H9 (cell line): ENCODE measurements around the gene SCRN2. TPM values are rescaled to one million over a fixed set of nuclear protein-coding genes. Genes with fewer than 3 reads are reported as not detected.

Experiments used
- DNase-seq: peaks from one replicate; pipeline ENCODE4 v3.0.0-alpha.2; 2017
- H2AFZ ChIP-seq: one replicate; pipeline ENCODE4 v1.6.1; 2013; ENCODE audit warnings: mild to moderate bottlenecking, low read length, control low read depth, moderate library complexity
- H2AK5ac ChIP-seq: 2 replicates; pipeline ENCODE4 v1.6.1; 2013; ENCODE audit warnings: low read length, control low read depth, mixed read lengths; ENCODE audit not compliant: insufficient read length
- H2BK120ac ChIP-seq: one replicate; pipeline ENCODE4 v1.6.1; 2013; ENCODE audit warnings: low read depth, mild to moderate bottlenecking, low read length, control low read depth, inconsistent platforms; ENCODE audit not compliant: poor library complexity, severe bottlenecking
- H2BK12ac ChIP-seq: 2 replicates; pipeline ENCODE4 v1.6.1; 2013; ENCODE audit warnings: low read length, control low read depth, mixed read lengths, low read depth; ENCODE audit not compliant: insufficient read length
- H2BK15ac ChIP-seq: 2 replicates; pipeline ENCODE4 v1.6.1; 2013; ENCODE audit warnings: low read depth, low read length, control low read depth
- H2BK20ac ChIP-seq: one replicate; pipeline ENCODE4 v1.6.1; 2013; ENCODE audit warnings: low read depth, mild to moderate bottlenecking, low read length, control low read depth, inconsistent platforms; ENCODE audit not compliant: poor library complexity, severe bottlenecking
- H2BK5ac ChIP-seq: 2 replicates; pipeline ENCODE4 v1.6.1; 2013; ENCODE audit warnings: low read length, control low read depth, mixed read lengths; ENCODE audit not compliant: insufficient read length
- H3K14ac ChIP-seq: 2 replicates; pipeline ENCODE4 v1.6.1; 2013; ENCODE audit warnings: low read length, control low read depth; ENCODE audit not compliant: insufficient read depth
- H3K18ac ChIP-seq: 2 replicates; pipeline ENCODE4 v1.6.1; 2013; ENCODE audit warnings: low read depth, mild to moderate bottlenecking, mixed read lengths, low read length, control low read depth; ENCODE audit not compliant: insufficient read length
- H3K23ac ChIP-seq: 2 replicates; pipeline ENCODE4 v1.6.1; 2013; ENCODE audit warnings: low read length, control low read depth, mixed read lengths, low read depth; ENCODE audit not compliant: insufficient read length
- H3K23me2 ChIP-seq: 2 replicates; pipeline ENCODE4 v1.6.1; 2013; ENCODE audit warnings: low read depth, mild to moderate bottlenecking, mixed read lengths, low read length, control low read depth; ENCODE audit not compliant: insufficient read length, poor library complexity, severe bottlenecking
- H3K27ac ChIP-seq: 2 replicates; pipeline ENCODE4 v1.5.1; 2013; ENCODE audit warnings: low read length, control low read depth, mixed read lengths, low read depth; ENCODE audit not compliant: insufficient read length
- H3K27me3 ChIP-seq: 2 replicates; pipeline ENCODE4 v1.6.1; 2013; ENCODE audit warnings: low read length, control low read depth, inconsistent platforms; ENCODE audit not compliant: insufficient read depth
- H3K4ac ChIP-seq: 2 replicates; pipeline ENCODE4 v1.6.1; 2013; ENCODE audit warnings: low read depth, mild to moderate bottlenecking, control low read depth, inconsistent platforms, low read length, moderate library complexity
- H3K4me1 ChIP-seq: 2 replicates; pipeline ENCODE4 v1.6.1; 2013; ENCODE audit warnings: low read length, control low read depth, inconsistent platforms; ENCODE audit not compliant: insufficient read depth
- H3K4me2 ChIP-seq: 2 replicates; pipeline ENCODE4 v1.6.1; 2013; ENCODE audit warnings: low read length, control low read depth, mixed read lengths; ENCODE audit not compliant: insufficient read length, insufficient read depth
- H3K56ac ChIP-seq: 2 replicates; pipeline ENCODE4 v1.6.1; 2013; ENCODE audit warnings: low read depth, mild to moderate bottlenecking, mixed read lengths, low read length, control low read depth; ENCODE audit not compliant: insufficient read length
- H3K79me1 ChIP-seq: 2 replicates; pipeline ENCODE4 v1.6.1; 2013; ENCODE audit warnings: low read depth, mild to moderate bottlenecking, moderate library complexity, low read length, control low read depth, inconsistent platforms; ENCODE audit not compliant: insufficient read depth, poor library complexity, severe bottlenecking
- H3K79me2 ChIP-seq: 2 replicates; pipeline ENCODE4 v1.6.1; 2013; ENCODE audit warnings: low read length, control low read depth, inconsistent platforms; ENCODE audit not compliant: insufficient read depth
- H3K9ac ChIP-seq: 2 replicates; pipeline ENCODE4 v1.6.1; 2013; ENCODE audit warnings: low read length, control low read depth, mixed read lengths; ENCODE audit not compliant: insufficient read length; ENCODE audit errors: extremely low read depth
- H3K9me3 ChIP-seq: one replicate; pipeline ENCODE4 v1.6.1; 2013; ENCODE audit warnings: low read depth, low read length, inconsistent platforms; ENCODE audit not compliant: control insufficient read depth
- H3T11ph ChIP-seq: one replicate; pipeline ENCODE4 v1.6.1; 2013; ENCODE audit warnings: mild to moderate bottlenecking, low read length, control low read depth, inconsistent platforms
- H4K20me1 ChIP-seq: one replicate; pipeline ENCODE4 v1.6.1; 2013; ENCODE audit not compliant: control insufficient read depth, insufficient read length, insufficient read depth
- H4K5ac ChIP-seq: 2 replicates; pipeline ENCODE4 v1.6.1; 2013; ENCODE audit warnings: low read depth, mild to moderate bottlenecking, mixed read lengths, low read length, control low read depth; ENCODE audit not compliant: insufficient read length
- H4K8ac ChIP-seq: replicated peaks from 2 replicates; pipeline ENCODE4 v1.6.1; 2013; ENCODE audit warnings: low read length, control low read depth, mixed read lengths, low read depth; ENCODE audit not compliant: insufficient read length
- H4K91ac ChIP-seq: 2 replicates; pipeline ENCODE4 v1.6.1; 2013; ENCODE audit warnings: low read depth, mild to moderate bottlenecking, moderate library complexity, mixed read lengths, low read length, control low read depth; ENCODE audit not compliant: insufficient read length
- H3K27ac Mint-ChIP-seq, 3 experiments: 2 replicates in 2 of 3; 3 replicates in 1 of 3; pipeline ENCODE4 v1.8.0; 2020 to 2021; ENCODE audit warnings: mixed read lengths in 3 of 3, mild to moderate bottlenecking in 1 of 3, moderate library complexity in 1 of 3
- H3K27me3 Mint-ChIP-seq: 2 replicates; pipeline ENCODE4 v1.8.0; 2021; ENCODE audit warnings: low read depth, mild to moderate bottlenecking, moderate library complexity, mixed read lengths
- H3K36me3 Mint-ChIP-seq, 3 experiments: 2 replicates in 2 of 3; 3 replicates in 1 of 3; pipeline ENCODE4 v1.8.0; 2020 to 2021; ENCODE audit warnings: low read depth in 3 of 3, mixed read lengths in 3 of 3; ENCODE audit not compliant: insufficient read depth in 1 of 3
- H3K4me1 Mint-ChIP-seq, 2 experiments: 2 replicates each; pipeline ENCODE4 v1.8.0; 2020; ENCODE audit warnings: mixed read lengths in 2 of 2
- H3K4me3 Mint-ChIP-seq, 2 experiments: 2 replicates in 1 of 2; 3 replicates in 1 of 2; pipeline ENCODE4 v1.8.0; 2020 to 2021; ENCODE audit warnings: mild to moderate bottlenecking in 2 of 2, mixed read lengths in 2 of 2, moderate library complexity in 1 of 2
- H3K9me3 Mint-ChIP-seq, 2 experiments: 2 replicates in 1 of 2; 3 replicates in 1 of 2; pipeline ENCODE4 v1.8.0; 2020; ENCODE audit warnings: mild to moderate bottlenecking in 2 of 2, mixed read lengths in 2 of 2, moderate library complexity in 1 of 2
- CTCF ChIP-seq: fragments of 200-600 bp; sonication (generic); conservative IDR thresholded peaks from 3 replicates; pipeline ENCODE4 v1.8.0; 2021; ENCODE audit warnings: antibody characterized with exemption, mild to moderate bottlenecking
- WGBS: extraction: QIAGEN DNeasy Blood & Tissue Kit; methylation state at CpG from one replicate; pipeline ENCODE4 v1.1.7; 2013; ENCODE audit warnings: missing lambda C conversion rate, low lambda C conversion rate, mixed read lengths; ENCODE audit not compliant: insufficient read length; ENCODE audit errors: extremely low coverage; 5-methylcytosine and 5-hydroxymethylcytosine counted together
- total RNA-seq: library from RNA; stranded (reverse); gene quantifications from 2 replicates; pipeline ENCODE4 v1.2.1, GENCODE V29; 2021

Gene SCRN2
- total RNA-seq, 1 experiment from 2014 or later = 34.0 TPM

- Histone ChIP-seq H2BK5ac (no peak overlapping the region), H4K5ac (no peak overlapping the region), H4K91ac (no peak overlapping the region), H3K4me2 (no peak overlapping the region), H3K79me1 (no peaks in the 10 kb centered on the region), H2AK5ac (no peak overlapping the region), H3K14ac (no peak overlapping the region), H3K27me3 (no peaks in the 10 kb centered on the region; the same call in 1 of the 2 replicates), H3K18ac (no peak overlapping the region), H2BK20ac (no peak overlapping the region), H2AFZ (no peak overlapping the region), H3K27ac (no peak overlapping the region), H4K8ac (no peak overlapping the region), H3K9me3 (no peaks in the 10 kb centered on the region), H2BK120ac (no peak overlapping the region), H3K4me1 (peaks cover 7% of the 10 kb centered on the region; the same call in 1 of the 2 replicates), H3K9ac (no peak overlapping the region), H3T11ph (no peak overlapping the region), H3K79me2 (no peaks in the 10 kb centered on the region), H3K4ac (no peak overlapping the region), H2BK12ac (no peak overlapping the region), H4K20me1 (no peaks in the 10 kb centered on the region), H2BK15ac (no peak overlapping the region), H3K56ac (no peak overlapping the region), H3K23me2 (peaks cover 4% of the 10 kb centered on the region), H3K23ac (no peak overlapping the region)
- H3K9me3 Mint-ChIP-seq = no peaks in the 10 kb centered on the region
- H3K4me1 Mint-ChIP-seq = peaks cover 38 to 50% of the 10 kb centered on the region in 2 experiments
- TF ChIP-seq CTCF = no peak
- H3K4me3 Mint-ChIP-seq = no peak overlapping the region
- no peaks in the 10 kb centered on the region for H3K36me3 Mint-ChIP-seq
- H3K27ac Mint-ChIP-seq = no peak overlapping the region
- peaks cover 56% of the 10 kb centered on the region for H3K27me3 Mint-ChIP-seq
- DNase-seq = no peak
- WGBS = no CpG with 5 or more reads among the region's 9 CpGs
These were observed 36.4 kb upstream of the SCRN2 start for GRCh38 chr17:47877368-47878034.
